B cell (primary cell): ENCODE data around the gene FSCN2. TPM values are rescaled to one million over a fixed set of nuclear protein-coding genes. Genes with fewer than 3 reads are reported as not detected.

ENCODE experiments used
- ATAC-seq: fragments of 200-7000 bp; cut with Tn5 transposase; one replicate; pipeline ENCODE4 v1.10.0; 2021; ENCODE audit warnings: low read depth, mild to moderate bottlenecking, moderate number of reproducible peaks, moderate library complexity
- CTCF ChIA-PET: fragments of 350-600 bp; sonication (Branson Sonifier 250); formaldehyde crosslinking; loops from one replicate; lab custom pipeline; 2021; ENCODE audit warnings: antibody characterized with exemption, inconsistent platforms; lab: Charles Lee
- POLR2A ChIA-PET: fragments of 350-600 bp; sonication (Branson Sonifier 250); formaldehyde crosslinking; loops from one replicate; lab custom pipeline; 2021; ENCODE audit warnings: antibody characterized with exemption; lab: Charles Lee
- DNase-seq: peaks from one replicate; pipeline ENCODE4 v3.0.0; 2013
- H2AFZ ChIP-seq: 2 replicates; pipeline ENCODE4 v1.6.1; 2012; ENCODE audit warnings: mild to moderate bottlenecking, low read depth, low read length; ENCODE audit not compliant: insufficient read depth, poor library complexity, severe bottlenecking
- H3K27ac ChIP-seq, 2 donors: 1 replicate in 1 of 2; 2 replicates in 1 of 2; pipeline ENCODE4 v1.5.1; 2012 to 2013; ENCODE audit warnings: low read length in 2 of 2, mild to moderate bottlenecking in 2 of 2, moderate library complexity in 1 of 2
- H3K27me3 ChIP-seq, 4 experiments: fragments of 200-600 bp in 1 of 4; sonication (generic) in 1 of 4; replicated peaks in 1 of 4; 1 replicate in 2 of 4; 2 replicates in 2 of 4; pipeline versions ENCODE4 v1.6.1 to v1.7.0; 2013 to 2016; ENCODE audit warnings: low read length in 3 of 4, mild to moderate bottlenecking in 2 of 4, mixed read lengths in 1 of 4, moderate library complexity in 1 of 4; ENCODE audit not compliant: insufficient read depth in 4 of 4, control insufficient read depth in 3 of 4; ENCODE audit errors: control extremely low read depth in 1 of 4
- H3K36me3 ChIP-seq, 2 experiments: replicated peaks in 1 of 2; 1 replicate in 1 of 2; 2 replicates in 1 of 2; pipeline versions ENCODE4 v1.6.1 to v1.7.1; 2013; ENCODE audit warnings: low read length in 1 of 2; ENCODE audit not compliant: insufficient read depth in 2 of 2, control insufficient read depth in 1 of 2; ENCODE audit errors: control extremely low read depth in 1 of 2, extremely low read depth in 1 of 2
- H3K4me1 ChIP-seq, 2 donors: fragments of 200-600 bp in 1 of 2; sonication (generic) in 1 of 2; 1 replicate in 1 of 2; 2 replicates in 1 of 2; pipeline versions ENCODE4 v1.5.1 to v1.6.1; 2013 to 2017; ENCODE audit warnings: low read length in 2 of 2; ENCODE audit not compliant: control insufficient read depth in 2 of 2, insufficient read depth in 2 of 2
- H3K4me2 ChIP-seq: replicated peaks from 2 replicates; pipeline ENCODE3; 2012; ENCODE audit warnings: mild to moderate bottlenecking, low read depth, low read length; ENCODE audit not compliant: poor library complexity, severe bottlenecking
- H3K4me3 ChIP-seq, 5 experiments: fragments of 200-600 bp in 1 of 5; sonication (generic) in 1 of 5; 1 replicate in 3 of 5; 2 replicates in 2 of 5; pipeline versions ENCODE4 v1.5.1 to v1.7.0; 2011 to 2016; ENCODE audit warnings: low read length in 4 of 5, mild to moderate bottlenecking in 4 of 5, low read depth in 2 of 5, control low read depth in 1 of 5, moderate library complexity in 1 of 5; ENCODE audit not compliant: insufficient read depth in 1 of 5; ENCODE audit errors: control extremely low read depth in 1 of 5, extremely low read depth in 1 of 5
- H3K79me2 ChIP-seq: fragments of 200-600 bp; sonication (generic); one replicate; pipeline ENCODE4 v1.6.0; 2016; ENCODE audit warnings: low read length; ENCODE audit not compliant: control insufficient read depth, insufficient read depth
- H3K9ac ChIP-seq: fragments of 200-600 bp; sonication (generic); 2 replicates; pipeline ENCODE4 v1.6.1; 2017; ENCODE audit warnings: mild to moderate bottlenecking, low read length, moderate library complexity
- H3K9me3 ChIP-seq, 3 donors: one replicate each; pipeline versions ENCODE4 v1.6.1 to v1.7.1; 2013; ENCODE audit warnings: low read length in 2 of 3; ENCODE audit not compliant: control insufficient read depth in 2 of 3, insufficient read depth in 1 of 3; ENCODE audit errors: control extremely low read depth in 1 of 3
- H4K20me1 ChIP-seq: 2 replicates; pipeline ENCODE4 v1.6.0; 2012; ENCODE audit warnings: mild to moderate bottlenecking, low read length; ENCODE audit not compliant: insufficient read depth, control insufficient read depth, poor library complexity, severe bottlenecking
- H3K27ac Mint-ChIP-seq: one replicate; pipeline ENCODE4 v1.8.0; 2021; ENCODE audit warnings: mixed read lengths
- H3K27me3 Mint-ChIP-seq: one replicate; pipeline ENCODE4 v1.8.0; 2021; ENCODE audit warnings: mixed read lengths
- H3K4me1 Mint-ChIP-seq: one replicate; pipeline ENCODE4 v1.8.0; 2021; ENCODE audit warnings: mixed read lengths
- H3K4me3 Mint-ChIP-seq: one replicate; pipeline ENCODE4 v1.8.0; 2021; ENCODE audit warnings: mixed read lengths
- H3K9me3 Mint-ChIP-seq: one replicate; pipeline ENCODE4 v1.8.0; 2022; ENCODE audit warnings: mixed read lengths; ENCODE audit not compliant: insufficient read depth
- EZH2 ChIP-seq: IDR thresholded peaks from 2 replicates; pipeline ENCODE4 v1.6.1; 2012; ENCODE audit warnings: borderline replicate concordance, low read depth, mild to moderate bottlenecking, moderate library complexity, low read length; ENCODE audit not compliant: insufficient read depth, poor library complexity, severe bottlenecking
- WGBS: methylation state at CpG from one replicate; pipeline ENCODE4 v1.1.5; 2013; ENCODE audit warnings: missing lambda C conversion rate; ENCODE audit not compliant: insufficient coverage; 5-methylcytosine and 5-hydroxymethylcytosine counted together
- intact Hi-C: fragments of 100-400 bp; cut with micrococcal nuclease; formaldehyde crosslinking; loops from one replicate; pipeline ENCODE4 v1.10.0; 2022
- polyA plus RNA-seq: library from polyadenylated mRNA; depleted of rRNA; stranded (reverse); fragments of >200 nt; gene quantifications from 2 replicates; pipeline ENCODE4 v1.2.3, GENCODE V29; 2012
- total RNA-seq, 2 donors: library from RNA; stranded (reverse); fragments of 120-200 nt in 1 of 2; gene quantifications; 1 replicate in 1 of 2; 2 replicates in 1 of 2; pipeline versions ENCODE4 v1.2.3 to v1.2.4, GENCODE V29; 2013 to 2022
- TF ChIP-seq, protein P1 (sequence below): fragments of 200-600 bp; IDR thresholded peaks from one replicate; pipeline ENCODE4 v1.8.0; 2022; ENCODE audit warnings: antibody characterized with exemption, mild to moderate bottlenecking

Gene FSCN2
- total and polyA plus RNA-seq, 2 donors (not counting 1 experiment from before 2014, with no cell fraction given): 6.3 to 12.0 TPM

DNA sequence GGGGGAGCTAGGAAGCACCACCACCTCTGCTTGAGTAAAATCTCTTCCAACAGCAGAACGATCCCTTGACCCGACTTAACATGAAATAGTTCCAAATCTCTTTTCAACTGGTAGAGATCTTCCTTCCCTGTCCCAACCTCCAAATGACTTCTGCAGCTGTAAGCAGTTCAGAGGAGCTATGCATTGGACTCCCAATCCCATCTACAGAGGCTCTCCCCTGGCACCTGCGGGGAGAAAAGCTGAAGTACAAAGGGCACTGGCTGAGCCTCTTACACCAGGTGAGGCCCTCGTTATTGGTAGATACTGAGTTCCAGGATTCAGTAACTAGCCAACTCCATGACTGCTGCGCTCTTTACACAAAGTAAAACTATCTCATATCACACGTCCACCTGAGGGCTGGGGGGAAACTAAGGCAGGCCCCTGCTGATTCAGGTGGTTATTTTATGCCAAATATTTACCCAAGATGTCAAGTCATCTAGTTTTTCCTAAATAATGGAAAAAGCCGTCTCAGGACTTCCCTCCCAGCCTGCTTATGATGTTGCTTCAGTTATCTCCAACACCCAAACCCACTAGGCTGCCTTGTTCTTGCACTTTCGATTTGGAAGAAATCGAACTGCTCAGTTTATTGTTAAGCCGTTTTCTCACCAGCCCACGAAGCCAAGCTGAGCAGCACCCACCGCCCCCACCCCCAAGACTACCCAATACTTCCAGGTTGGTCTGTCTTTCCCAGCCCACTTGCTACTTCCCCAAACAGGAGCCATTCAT, 18.8 kb upstream of the FSCN2 start:
- POLR2A ChIA-PET: interaction anchor here (0.5 to 3.7 kb wide), 3 partner anchors 10 to 43 kb away, joined by 3 to 32 read pairs (median 6); no protein-coding TSS in a partner anchor
- no peak for ATAC-seq
- 13% methylated on average over 8 of the region's 12 CpGs for WGBS
- no peaks in the 10 kb centered on the region for H3K9me3 ChIP-seq
- Mint-ChIP-seq H3K27ac (peak overlapping the region; percentile 94), H3K4me3 (peak overlapping the region; percentile 97), H3K27me3 (no peaks in the 10 kb centered on the region), H3K4me1 (peaks cover 45% of the 10 kb centered on the region), H3K9me3 (no peaks in the 10 kb centered on the region)
- peak overlapping the region; percentile 99 for H3K4me2 ChIP-seq
- H3K27me3 ChIP-seq: no peaks in the 10 kb centered on the region
- peaks cover 44% of the 10 kb centered on the region for H4K20me1 ChIP-seq
- intact Hi-C loops: loop anchor here (1.0 kb wide), 1 partner anchor 114 kb away; the partner anchor contains the start of gene BAHCC1
- peaks cover 39% of the 10 kb centered on the region for H3K79me2 ChIP-seq
- H2AFZ ChIP-seq: no peak overlapping the region
- CTCF ChIA-PET: interaction anchor here (1.2 to 3.4 kb wide), 6 partner anchors 9 to 112 kb away, joined by 4 to 17 read pairs (median 7); partner anchors contain the start of gene FAAP100
- TF ChIP-seq, protein P1, sequence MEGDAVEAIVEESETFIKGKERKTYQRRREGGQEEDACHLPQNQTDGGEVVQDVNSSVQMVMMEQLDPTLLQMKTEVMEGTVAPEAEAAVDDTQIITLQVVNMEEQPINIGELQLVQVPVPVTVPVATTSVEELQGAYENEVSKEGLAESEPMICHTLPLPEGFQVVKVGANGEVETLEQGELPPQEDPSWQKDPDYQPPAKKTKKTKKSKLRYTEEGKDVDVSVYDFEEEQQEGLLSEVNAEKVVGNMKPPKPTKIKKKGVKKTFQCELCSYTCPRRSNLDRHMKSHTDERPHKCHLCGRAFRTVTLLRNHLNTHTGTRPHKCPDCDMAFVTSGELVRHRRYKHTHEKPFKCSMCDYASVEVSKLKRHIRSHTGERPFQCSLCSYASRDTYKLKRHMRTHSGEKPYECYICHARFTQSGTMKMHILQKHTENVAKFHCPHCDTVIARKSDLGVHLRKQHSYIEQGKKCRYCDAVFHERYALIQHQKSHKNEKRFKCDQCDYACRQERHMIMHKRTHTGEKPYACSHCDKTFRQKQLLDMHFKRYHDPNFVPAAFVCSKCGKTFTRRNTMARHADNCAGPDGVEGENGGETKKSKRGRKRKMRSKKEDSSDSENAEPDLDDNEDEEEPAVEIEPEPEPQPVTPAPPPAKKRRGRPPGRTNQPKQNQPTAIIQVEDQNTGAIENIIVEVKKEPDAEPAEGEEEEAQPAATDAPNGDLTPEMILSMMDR: no peak
- no peak for TF ChIP-seq EZH2
- peak; percentile 60 for DNase-seq
- peaks cover 28 to 45% of the 10 kb centered on the region in 2 donors for H3K4me1 ChIP-seq
- peaks cover 0 to 36% of the 10 kb centered on the region in 2 experiments for H3K36me3 ChIP-seq
- peak overlapping the region in 1 of 2 donors; percentile 81 for H3K27ac ChIP-seq
- peak overlapping the region; percentile 73 to 96 (median 86) for H3K4me3 ChIP-seq
- peak overlapping the region; percentile 93 for H3K9ac ChIP-seq
